GM18909 (cell line): Measurements from ENCODE around the gene KMT2C.
"Not testable (repeated sequence)": the region's sequence is repeated elsewhere in the genome, so short reads cannot be mapped to it uniquely, and the experiment has no call there.

Source experiments
- ATAC-seq: cut with Tn5 transposase; IDR thresholded peaks from one replicate; pipeline ENCODE4 v1.9.1; 2021; ENCODE audit warnings: mild to moderate bottlenecking; ENCODE audit not compliant: unreplicated experiment, poor library complexity

Gene KMT2C

GRCh38 chr7:152328234-152328633, 107.6 kb downstream of the KMT2C start:
- ATAC-seq: no peak

DNA sequence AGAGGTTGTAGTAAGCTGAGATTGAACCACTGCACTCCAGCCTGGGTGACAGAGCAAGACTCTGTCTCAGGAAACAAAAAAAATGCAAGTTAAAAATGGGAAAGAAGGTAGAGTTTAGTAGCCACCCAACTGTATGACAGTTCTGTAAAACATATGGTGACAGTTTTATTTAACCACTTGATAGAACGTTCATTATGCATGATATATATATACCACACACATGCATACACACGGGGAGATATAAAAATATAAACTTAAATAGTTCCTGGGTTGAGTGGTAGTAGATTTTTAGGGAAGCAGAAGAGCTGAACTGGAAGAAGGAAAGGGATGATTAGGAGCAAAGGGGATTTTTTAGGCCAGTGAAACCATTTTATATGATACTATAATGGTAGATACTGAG, 120.0 kb downstream of the KMT2C start:
- no peak for ATAC-seq

GRCh38 chr7:152313831-152314604, 121.8 kb downstream of the KMT2C start:
- no peak for ATAC-seq

GRCh38 chr7:152313217-152313616, 122.6 kb downstream of the KMT2C start:
- no peak for ATAC-seq

GRCh38 chr7:152312316-152312715, 123.5 kb downstream of the KMT2C start:
- ATAC-seq: no peak

DNA sequence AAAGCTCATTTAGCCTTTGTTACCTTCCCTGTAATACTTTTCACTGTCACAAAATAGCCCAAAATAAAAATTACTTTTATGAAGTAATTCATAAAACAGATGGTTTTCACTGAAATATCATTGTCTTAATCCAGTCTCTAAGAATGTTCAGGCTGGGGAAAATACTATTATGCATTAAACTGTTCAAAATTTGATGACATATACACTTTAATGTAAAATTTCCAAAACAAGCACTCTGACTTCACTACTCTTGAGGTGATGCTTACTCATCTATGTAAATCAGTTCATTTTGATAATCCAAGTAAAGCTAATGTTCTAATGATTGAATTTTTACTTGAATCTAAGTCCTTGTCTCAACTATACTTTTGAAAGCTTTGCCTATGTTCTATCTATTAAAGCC, 127.9 kb downstream of the KMT2C start:
- ATAC-seq: no peak

DNA sequence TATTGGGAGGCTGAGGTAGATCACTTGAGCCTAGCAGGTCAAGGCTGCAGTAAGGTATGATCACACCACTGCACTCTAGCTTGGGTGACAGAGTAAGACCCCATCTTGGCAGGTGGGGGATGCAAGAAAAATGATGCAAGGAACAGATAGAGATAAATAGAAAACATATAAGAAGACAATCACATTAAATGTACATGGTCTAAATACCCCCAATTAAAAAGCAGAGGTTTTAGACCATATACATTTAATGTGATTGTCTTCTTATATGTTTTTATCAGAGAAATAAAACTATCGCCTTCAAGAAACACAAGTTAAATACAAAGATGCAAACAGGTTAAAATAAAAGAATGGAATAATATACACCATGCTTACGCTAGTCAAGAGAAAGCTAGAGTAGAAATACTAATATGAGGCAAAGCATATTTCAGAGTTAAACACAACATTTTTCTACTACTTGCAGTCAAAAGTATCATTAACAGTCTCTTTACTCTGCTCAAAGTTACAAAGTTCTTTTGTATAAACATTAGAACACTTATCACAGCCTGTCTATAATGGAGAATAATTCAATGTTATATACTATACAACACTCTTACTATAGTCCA, 136.2 kb downstream of the KMT2C start:
- not testable (repeated sequence) for ATAC-seq

DNA sequence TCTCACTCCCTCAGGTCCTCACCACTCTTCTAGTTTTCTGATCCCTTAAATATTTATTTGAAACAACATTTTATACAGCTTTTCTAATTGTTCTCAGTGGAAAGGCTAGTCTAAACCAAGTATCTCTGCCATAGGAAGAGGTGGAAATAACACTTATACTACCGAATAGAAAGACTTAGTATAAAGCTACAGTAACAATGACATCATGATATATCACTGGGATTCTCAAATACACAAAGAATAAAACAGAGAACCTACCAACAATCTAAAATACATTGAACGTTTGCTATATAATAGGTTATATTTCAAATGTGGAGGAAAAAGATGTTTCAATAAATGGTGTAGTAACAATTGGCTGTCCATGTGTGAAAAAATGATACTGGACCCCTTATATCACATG, 142.9 kb downstream of the KMT2C start:
- no peak for ATAC-seq

DNA sequence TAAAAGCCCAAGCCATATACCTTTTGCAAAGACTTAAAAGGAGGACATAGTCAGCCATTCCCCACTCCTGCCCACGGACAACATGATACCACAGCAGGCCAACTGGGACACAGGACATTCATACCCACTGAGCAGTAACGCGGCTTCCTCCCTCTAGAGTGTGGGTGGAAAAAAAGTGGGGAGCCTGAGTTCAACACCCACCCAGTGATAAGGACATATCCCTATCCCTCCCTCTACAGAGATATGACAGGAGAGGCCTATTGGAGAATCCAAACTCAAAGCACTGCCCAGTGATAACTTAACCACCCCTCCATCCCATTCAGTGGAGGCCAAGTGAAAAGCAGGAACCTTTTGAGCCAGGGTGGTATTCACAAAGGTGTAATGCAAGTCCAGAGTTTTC, 148.8 kb downstream of the KMT2C start:
- not testable (repeated sequence) for ATAC-seq

DNA sequence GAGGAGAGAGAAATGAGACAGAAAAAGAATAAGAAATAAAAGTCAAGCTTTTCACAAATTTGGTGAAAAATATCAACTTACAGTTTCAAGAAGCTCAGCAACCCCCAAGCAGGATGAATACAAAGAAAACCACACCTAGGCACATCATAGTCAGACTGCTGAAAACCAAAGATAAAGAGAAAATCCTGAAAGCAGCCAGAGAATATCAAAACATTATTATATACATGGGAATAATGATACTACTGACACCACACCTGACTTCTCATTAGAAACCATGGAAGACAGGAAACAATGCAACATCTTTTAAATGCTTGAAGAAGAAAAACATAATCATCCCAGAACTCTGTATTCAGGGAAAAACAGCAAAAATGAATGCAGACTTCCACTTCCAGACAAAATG, 149.6 kb downstream of the KMT2C start:
- not testable (repeated sequence) for ATAC-seq

DNA sequence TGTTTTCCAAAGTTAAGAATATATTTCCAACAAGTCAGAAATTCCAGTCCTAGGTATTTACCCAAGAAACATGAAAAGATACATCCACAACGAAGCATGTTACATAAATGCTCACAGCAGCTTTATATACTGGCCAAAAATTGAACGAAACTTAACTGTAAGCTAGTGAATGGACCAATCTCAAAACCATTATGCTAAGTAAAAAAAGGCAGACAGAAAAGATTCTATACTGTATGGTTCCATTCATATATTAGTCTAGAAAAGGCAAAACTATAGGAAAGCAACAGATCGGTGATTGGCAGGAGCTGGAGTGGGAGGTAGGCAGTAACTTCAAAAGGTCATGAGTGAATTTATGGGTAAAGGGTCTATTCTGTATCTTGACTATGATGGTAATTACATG, 150.8 kb downstream of the KMT2C start:
- not testable (repeated sequence) for ATAC-seq

DNA sequence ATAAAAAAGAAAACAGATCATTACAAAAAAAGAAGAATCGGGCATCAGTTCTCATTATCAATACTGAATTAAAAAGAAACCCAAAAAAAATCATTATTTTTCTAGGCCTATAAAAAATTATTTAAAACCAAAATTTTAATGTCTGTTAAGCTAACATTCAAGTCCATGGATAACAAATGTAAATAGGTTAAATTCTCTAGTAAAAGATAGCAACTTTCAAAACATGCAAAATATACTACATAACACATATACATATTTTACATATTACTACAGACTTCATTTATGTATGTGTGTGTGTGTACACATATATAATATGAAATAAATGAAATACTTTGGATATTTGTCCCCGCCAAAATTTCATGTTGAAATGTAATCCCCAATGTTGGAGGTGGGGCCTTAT, 158.1 kb downstream of the KMT2C start:
- ATAC-seq: not testable (repeated sequence)

- not testable (repeated sequence) for ATAC-seq
These were observed 165.4 kb downstream of the KMT2C start for GRCh38 chr7:152270427-152270826.

- not testable (repeated sequence) for ATAC-seq
These were observed 168.9 kb downstream of the KMT2C start for GRCh38 chr7:152266859-152267258.

GRCh38 chr7:152264915-152265314, 170.9 kb downstream of the KMT2C start:
- ATAC-seq: not testable (repeated sequence)

DNA sequence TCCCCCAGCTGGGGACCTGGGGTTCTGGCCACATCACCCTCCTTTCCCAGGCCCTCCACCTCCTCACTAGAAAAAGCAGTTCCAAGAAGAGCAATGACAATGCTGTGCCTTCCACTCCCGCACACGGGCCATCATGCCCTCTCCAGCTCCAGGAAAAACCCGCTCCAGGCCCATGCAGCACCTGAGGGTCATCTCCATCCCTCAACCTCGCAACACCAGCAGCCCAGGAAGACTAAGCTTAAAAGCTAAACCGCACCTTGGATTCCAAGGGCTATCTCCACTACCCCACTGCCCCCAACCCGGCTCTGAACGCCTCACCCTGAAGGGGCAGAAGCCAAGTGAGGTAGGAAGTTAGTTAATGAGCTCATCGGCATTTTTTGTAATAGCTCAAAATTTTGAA, 173.7 kb downstream of the KMT2C start:
- ATAC-seq: not testable (repeated sequence)

GRCh38 chr7:152259645-152260044, 176.2 kb downstream of the KMT2C start:
- not testable (repeated sequence) for ATAC-seq

- not testable (repeated sequence) for ATAC-seq
These were observed 188.0 kb downstream of the KMT2C start for GRCh38 chr7:152247851-152248250.

DNA sequence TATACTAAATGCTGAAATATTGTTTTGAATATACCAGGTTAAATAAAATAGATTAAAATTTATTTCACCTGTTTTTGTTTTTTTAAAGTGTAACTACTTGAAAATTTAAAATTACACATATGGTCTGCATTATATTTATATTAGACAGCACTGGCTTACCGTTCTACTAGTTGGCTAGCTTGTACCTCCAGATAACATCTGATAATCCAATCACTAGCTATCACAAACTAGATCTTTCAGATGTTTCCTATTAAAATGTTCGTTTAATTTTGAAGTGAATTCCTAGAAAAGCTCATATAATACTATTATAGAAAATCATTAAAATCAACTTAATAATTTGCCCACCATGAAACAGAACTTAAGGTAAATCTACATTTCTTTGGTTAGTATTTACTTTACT, 190.4 kb downstream of the KMT2C start:
- not testable (repeated sequence) for ATAC-seq

DNA sequence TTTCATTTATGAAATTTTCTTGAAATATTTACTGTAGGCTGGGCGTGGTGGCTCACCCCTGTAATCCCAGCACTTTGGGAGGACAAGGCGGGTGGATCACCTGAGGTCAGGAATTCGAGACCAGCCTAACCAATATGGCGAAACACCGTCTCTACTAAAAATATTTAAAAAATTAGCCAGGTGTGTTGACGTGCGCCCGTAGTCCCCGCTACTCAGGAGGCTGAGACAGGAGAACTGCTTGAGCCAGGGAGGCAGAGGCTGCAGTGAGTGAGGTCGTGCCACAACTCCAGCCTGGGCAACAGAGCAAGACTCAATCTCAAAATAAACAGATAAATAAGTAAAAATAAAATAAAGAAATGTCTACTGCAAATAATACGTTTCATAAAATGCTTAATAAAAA, 192.3 kb downstream of the KMT2C start:
- ATAC-seq: not testable (repeated sequence)

GRCh38 chr7:152241301-152241700, 194.5 kb downstream of the KMT2C start:
- not testable (repeated sequence) for ATAC-seq

- ATAC-seq: not testable (repeated sequence)
These were observed 199.5 kb downstream of the KMT2C start for GRCh38 chr7:152236306-152236705.
